ENCODE measurements around the gene TP53. TPM values are rescaled to one million over a fixed set of nuclear protein-coding genes. Genes with fewer than 3 reads are reported as not detected.
A peak's percentile ranks its signal among the peaks of the same experiment; 100 is the strongest.

TP53 gene
- total and polyA plus RNA-seq, 9 of the 15 experiments (the other 6 are each of a cell fraction or from before 2014, with no cell fraction given): 2.8 to 14.0 (median 7.1) TPM

GRCh38 chr17:7685533-7686221 lies 1.6 kb downstream of the TP53 start (continued):
- TF ChIP-seq YY1 (IDR thresholded peaks at IDR 0.05; ENCODE audit: borderline replicate concordance in 1 of 3, control insufficient read depth in 1 of 3, extremely low read depth in 1 of 3, insufficient read depth in 3 of 3, insufficient read length in 1 of 3, insufficient replicate concordance in 2 of 3, low read depth in 1 of 3, low read length in 2 of 3) (peak in 1 of 3 experiments; percentile 55), ZNF282 (CRISPR knock-in tag; IDR thresholded peaks at IDR 0.05) (no peak), ZNF644 (tag; IDR thresholded peaks at IDR 0.05; ENCODE audit: low read depth) (no peak), CBX3 (IDR thresholded peaks at IDR 0.05; ENCODE audit: borderline replicate concordance in 1 of 2, low read length in 2 of 2) (no peak), DACH1 (IDR thresholded peaks at IDR 0.05; ENCODE audit: partially characterized antibody) (no peak), CEBPZ (IDR thresholded peaks at IDR 0.05; ENCODE audit: borderline replicate concordance, low read depth, low read length) (no peak), CHD4 (IDR thresholded peaks at IDR 0.05; ENCODE audit: insufficient read depth, insufficient replicate concordance, low read depth, low read length, poor library complexity, severe bottlenecking) (no peak), ZNF639 (CRISPR knock-in tag; conservative IDR thresholded peaks at IDR 0.05 in 1 of 2, IDR thresholded peaks at IDR 0.05 in 1 of 2) (no peak), ASH1L (IDR thresholded peaks at IDR 0.05; ENCODE audit: borderline replicate concordance, low read depth, partially characterized antibody) (no peak), SMAD3 (CRISPR knock-in tag; conservative IDR thresholded peaks at IDR 0.05) (no peak), NRF1 (conservative IDR thresholded peaks at IDR 0.05 in 1 of 2, IDR thresholded peaks at IDR 0.05 in 1 of 2) (0 out of 4 replicates have a peak, but pooled peaks of 1 of the 2 experiments have one; percentile 26), NCOA1 (IDR thresholded peaks at IDR 0.05; ENCODE audit: low read depth) (peak; percentile 60; the same call in 1 of the 2 replicates), MCM5 (IDR thresholded peaks at IDR 0.05; ENCODE audit: low read depth) (no peak), GTF3C2 (IDR thresholded peaks at IDR 0.05; ENCODE audit: borderline replicate concordance, extremely low read depth, insufficient read length) (no peak)
